C4-2B (cell line): ENCODE data around the gene OTOR.

ENCODE experiments used
- CTCF ChIP-seq: fragments of 450-650 bp; conservative IDR thresholded peaks from 2 replicates; pipeline ENCODE4 v1.5.1; 2017; ENCODE audit warnings: mild to moderate bottlenecking
- ZFX ChIP-seq: fragments of 450-650 bp; IDR thresholded peaks from 2 replicates; pipeline ENCODE4 v1.6.1; 2017

- TF ChIP-seq CTCF (no peak), ZFX (no peak)
These were observed 7.6 kb upstream of the OTOR start for GRCh38 chr20:16740365-16741072.
